Retina (tissue), 1 donor: ENCODE data around the gene FOXN3.
"Not testable (repeated sequence)": the region's sequence is repeated elsewhere in the genome, so short reads cannot be mapped to it uniquely, and the experiment has no call there.

Source experiments
- DNase-seq: peaks from one replicate; pipeline ENCODE4 v3.0.0-alpha.2; 2016

The FOXN3 gene

DNA sequence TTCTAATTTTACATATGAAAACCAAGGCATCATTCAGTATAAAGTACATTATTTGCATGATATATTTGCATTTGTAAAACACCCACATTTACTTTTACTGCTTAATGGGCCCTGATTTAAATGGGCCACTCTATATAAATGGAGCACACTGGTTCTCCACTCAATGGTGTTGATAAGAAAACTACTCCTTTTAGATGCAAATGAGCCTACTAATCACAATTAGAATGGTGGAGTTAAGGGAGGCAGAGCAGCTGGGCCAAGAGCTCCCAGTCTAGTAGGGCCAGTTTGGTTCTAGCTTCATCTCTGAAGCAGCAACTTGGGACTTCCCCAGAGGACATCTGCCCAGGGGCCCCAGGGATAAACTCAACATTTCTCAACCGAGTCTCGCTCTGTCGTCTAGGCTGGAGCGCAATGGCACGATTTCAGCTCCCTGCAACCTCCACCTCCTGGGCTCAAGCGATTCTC, 120.7 kb downstream of the FOXN3 start:
- DNase-seq, result no peak

DNA sequence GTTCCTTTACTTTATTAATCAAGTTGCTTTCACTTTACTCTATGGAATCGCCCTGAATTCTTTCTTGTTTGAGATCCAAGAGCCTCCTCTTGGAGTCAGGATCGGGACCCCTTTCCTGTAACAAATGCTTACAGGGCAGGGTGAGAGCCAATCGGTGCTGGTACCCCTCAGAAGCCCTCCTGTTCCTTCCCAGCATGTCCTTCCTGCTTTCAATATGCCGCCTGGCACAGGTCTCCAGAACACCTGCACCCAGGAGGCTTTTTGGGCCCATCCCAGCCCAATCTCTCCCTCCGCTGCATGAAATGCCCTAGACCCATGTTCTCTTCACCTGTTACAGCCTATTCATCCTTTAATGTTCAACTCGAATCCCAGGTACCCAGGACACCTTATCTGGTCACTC, 122.2 kb downstream of the FOXN3 start:
- DNase-seq, result no peak

DNA sequence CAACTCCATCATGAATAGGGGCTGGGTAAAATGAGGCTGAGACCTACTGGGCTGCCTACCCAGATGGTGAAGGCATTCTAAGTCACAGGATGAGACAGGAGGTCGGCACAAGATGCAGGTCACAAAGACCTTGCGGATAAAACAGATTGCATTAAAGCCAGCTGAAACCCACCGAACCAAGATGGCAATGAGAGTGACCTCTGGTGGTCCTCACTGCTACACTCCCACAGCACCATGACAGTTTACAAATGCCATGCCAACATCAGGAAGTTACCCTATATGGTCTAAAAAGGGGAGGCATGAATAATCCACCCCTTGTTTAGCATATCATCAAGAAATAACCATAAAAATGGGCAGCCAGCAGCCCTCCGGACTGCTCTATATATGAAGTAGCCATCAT, 122.6 kb downstream of the FOXN3 start:
- not testable (repeated sequence) for DNase-seq

DNA sequence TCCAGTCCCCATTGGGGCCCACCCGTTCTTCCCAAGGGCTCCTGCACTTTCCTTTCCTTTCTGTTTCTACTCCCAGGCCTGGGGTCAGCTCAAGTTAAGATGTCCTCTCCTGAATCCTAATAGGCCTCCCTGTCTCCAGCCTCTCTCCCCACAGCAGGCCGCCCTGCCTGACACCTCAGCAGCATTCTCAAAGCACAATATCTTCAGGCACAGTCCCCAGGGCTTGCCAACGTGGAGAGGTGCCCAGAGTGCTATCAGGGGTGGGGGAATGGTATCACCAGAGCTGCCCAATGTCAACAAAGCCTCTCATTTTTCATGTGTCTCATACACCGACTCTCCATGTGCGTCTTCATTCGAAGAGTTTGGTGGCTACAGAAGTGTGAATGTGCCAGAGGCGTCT, 123.0 kb downstream of the FOXN3 start:
- DNase-seq, result no peak

DNA sequence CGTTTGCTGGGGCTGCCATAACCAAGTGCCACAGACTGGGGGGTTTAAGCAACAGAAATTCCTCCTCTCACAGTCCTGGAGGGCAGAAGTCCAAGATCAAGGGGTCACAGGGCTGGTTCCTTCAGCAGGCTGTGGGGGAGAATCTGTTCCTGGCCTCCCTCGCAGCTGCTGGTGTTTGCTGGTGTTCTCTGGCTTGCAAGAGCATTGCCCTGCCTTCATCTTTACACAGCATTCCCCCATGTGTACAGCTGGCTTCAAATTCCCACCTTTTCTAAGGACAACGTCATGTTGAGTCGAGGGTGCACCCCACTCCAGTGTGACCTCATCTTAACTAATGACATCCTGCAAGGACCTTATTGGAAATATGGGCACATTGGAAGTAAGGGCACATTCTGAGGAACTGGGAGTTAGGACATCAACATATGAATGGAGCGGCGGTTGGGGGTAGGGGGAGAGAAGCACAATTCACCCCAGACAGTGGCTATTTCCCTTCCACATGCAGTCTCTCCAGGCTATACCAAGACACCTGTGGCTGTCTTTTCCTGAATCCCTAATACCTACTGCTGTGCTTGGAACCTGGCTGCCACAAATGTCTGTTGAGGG, 123.6 kb downstream of the FOXN3 start:
- DNase-seq, result no peak

DNA sequence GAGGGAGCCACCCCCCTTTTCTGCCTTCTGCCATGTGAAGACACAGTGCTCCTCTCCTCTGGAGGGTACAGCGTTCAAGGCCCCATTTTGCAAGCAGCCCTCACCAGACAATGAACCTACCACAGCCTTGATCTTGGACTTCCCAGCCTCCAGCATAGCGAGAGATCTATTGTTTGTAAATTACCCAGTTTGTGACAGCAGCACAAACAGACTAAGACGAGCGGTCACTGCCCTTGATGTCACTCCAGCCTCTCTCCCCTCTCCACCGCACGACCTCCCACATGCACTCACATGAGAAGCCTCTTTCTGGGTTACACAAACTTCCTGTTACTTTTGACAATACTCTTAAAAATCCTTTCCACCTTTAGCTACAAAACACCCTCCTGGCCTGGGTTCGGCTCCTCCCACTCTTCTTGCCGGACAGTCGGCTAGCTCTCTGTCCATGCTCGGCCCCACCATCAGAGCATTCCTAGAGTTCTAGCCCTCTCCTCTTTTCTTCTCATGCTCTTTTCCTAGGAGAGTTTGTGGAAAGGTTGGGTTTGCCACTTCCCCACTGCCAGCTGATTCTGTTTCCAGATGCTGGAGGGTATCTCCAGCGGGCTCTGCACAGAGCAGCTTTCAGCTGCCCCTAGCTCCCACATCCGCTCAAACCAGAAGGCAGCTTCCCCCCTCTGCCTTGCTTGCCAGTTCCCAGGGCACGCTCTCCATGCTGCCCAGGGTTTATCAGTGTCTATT, 124.3 kb downstream of the FOXN3 start:
- no peak for DNase-seq

DNA sequence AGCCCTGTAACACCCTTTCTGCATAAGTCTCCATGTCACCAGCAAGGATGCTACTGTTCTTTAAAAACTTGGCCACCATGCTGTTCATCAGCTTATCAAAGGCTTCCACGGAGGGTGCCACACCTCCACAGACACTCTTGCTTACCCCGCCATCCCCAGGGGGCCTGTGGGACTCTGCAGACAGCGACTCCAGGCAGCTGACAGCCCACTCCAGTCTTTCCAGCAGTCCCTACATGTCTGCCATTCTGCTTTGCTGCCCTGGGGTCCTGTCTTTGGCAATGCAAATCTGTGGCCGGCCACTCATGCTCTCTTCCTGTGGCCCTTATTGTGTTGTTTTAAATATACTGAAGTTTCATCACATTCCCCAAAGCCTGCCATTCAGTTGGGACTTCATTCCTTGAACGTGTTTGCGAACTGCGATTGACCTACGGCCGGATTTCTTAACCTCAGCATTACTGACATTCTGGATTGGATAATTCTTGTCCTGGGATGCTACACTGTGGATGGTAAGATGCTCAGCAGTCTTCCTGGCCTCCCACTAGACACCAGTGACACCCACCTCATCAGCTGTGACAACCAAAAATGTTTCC, 125.6 kb downstream of the FOXN3 start:
- no peak for DNase-seq

DNA sequence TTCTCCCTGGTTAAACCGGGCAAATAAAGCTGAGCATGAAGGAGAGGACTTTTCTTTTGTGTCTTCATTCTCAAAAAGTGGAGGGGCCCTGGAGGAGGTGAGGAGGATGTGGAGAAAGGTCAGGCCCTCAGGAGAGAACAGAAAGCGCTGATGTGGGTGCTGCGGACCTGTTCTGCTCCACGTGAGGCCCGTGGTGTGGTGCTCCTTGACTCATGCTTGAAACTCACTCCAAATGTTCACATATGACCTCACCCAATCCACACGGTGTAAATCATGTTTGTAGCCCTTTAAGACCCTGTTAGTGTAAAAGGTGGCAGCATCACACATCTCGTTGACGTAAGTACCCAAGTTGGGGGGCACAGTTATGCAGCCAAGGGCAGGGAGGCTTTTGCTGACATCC, 126.2 kb downstream of the FOXN3 start:
- DNase-seq, result no peak

DNA sequence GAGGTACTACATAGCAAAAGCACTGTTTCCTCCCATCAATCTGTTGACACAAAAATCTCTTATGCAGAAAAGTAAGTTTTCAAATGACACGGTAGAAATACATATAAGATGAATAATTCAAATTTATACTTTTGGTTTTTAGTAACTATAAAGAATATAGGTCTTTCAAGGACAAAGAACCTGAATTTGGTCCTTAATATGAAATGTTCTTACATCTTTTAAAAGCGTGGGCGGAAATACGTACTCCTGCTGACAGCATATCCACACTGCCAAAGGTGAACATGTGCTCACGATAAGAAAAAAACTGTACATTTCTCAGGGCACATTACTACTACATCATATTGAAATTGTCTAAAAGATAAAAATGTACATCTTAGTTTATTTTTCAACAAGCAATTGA, 127.6 kb downstream of the FOXN3 start:
- DNase-seq, result no peak

DNA sequence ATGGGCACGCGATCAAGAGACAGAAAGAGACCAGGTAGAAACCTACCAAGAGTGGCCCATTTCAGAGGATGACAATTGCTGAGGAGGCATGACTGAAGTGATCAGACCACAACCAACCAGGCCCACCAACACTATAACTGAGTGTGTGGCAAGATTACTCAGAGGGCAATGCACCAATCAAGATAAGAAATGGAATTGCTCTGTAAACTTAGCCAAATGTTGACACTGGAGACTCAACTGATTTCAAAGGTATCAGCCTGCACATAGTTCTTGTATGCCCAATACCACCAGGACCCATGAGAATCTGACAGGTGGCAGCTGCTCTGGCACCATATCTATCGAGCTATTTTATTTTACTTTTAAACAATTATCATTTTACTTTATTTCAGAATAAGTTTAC, 128.9 kb downstream of the FOXN3 start:
- no peak for DNase-seq

DNA sequence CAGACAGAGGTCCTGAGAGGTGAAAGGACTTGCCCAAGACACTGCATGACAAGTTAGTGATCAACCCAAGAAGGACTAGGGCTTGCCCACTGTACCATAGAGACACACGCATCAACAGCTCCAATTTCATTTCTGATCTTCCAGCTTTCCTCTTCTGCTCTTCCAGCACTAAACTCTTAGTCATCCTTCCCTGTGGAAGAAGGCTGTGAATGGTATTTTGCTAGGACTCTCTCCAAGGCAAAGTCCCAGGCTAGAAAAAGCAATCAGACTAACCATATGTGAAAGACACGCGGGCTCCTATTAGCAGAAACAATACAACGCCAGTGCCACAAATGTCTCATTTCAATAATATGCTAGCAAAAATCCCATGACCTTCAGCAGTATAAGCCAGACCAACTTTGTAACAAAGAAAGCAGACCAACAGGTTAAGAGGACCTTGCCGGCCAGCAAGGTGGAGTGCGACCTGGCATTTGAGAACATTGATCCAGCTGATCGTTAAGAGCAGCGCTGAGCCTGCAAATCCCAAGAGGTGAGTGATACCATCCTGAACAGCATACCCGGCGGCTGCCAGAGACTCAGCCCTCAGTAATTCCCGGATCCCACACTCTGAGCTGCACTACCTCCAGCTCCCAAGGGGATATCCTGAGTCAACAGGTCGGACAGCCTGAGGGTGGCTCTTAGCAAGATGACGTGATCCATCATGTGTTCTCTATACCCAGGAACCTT, 132.5 kb downstream of the FOXN3 start:
- no peak for DNase-seq

DNA sequence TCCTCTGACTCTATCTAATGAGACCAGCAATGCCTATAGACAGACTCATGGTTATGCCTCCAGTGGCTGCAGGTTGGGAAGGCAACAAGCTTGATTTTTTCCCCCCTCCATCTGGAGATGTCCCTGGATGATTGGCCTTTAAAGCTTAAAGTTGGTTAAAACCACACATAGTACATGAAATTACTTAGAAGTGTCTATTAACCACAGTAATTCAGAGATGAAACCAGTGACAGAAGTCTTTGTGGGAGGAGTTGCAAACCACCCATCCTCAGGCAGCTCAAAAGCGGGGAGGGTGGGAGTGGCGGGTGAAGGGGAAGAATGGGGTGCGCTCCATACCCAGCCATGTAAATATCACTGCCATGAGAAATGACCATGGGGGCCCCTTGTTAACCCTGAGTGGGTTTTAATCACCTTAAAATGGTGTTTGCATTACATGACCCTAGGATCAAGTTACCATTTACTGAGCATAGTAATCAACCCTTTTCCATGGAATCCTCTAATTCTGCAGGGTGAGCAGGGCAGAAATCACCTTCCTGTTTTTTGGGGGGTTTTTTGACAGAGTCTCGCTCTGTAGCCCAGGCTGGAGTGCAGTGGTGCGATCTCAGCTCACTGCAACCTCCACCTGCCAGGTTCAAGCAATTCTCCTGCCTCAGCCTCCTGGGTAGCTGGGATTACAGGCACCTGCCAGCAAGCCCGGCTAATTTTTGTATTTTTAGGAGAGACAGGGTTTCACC, 133.5 kb downstream of the FOXN3 start:
- no peak for DNase-seq

DNA sequence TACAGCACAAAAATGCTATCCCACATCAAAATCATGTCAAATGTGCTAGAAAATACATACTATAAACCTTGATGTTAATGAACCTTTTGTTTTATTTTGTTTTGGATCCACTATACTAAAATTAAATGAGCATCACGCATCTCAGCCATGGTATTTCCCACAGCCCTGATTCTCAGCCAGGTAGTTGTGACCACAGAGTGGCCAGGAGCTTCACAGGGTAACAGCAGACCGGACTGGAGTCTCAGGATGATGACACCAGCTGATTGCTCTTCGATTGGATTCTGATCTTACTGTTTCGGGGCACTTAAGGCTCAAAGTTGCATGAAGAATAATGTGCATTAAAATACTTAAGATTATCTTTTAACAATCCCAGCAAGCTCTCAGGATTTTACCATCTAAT, 134.8 kb downstream of the FOXN3 start:
- DNase-seq, result no peak

DNA sequence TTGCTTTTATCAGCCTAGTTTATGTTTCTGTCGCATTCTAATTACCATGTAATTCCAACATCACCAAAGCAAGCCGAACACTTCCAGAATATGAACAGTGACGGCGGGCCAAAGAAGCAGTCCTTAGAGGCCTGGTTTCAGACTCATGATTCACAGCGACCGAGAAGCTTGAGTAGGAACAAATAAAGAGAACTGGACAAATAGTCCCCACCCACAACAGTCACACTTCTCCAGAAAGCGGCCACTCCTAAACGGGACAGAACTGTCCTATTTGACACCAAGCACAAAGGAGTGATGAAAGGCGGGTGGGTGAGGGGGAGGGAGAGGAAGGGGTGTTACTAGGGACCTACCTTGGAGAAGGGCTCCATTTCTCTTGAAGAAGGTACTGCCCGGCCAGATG, 136.4 kb downstream of the FOXN3 start:
- no peak for DNase-seq

DNA sequence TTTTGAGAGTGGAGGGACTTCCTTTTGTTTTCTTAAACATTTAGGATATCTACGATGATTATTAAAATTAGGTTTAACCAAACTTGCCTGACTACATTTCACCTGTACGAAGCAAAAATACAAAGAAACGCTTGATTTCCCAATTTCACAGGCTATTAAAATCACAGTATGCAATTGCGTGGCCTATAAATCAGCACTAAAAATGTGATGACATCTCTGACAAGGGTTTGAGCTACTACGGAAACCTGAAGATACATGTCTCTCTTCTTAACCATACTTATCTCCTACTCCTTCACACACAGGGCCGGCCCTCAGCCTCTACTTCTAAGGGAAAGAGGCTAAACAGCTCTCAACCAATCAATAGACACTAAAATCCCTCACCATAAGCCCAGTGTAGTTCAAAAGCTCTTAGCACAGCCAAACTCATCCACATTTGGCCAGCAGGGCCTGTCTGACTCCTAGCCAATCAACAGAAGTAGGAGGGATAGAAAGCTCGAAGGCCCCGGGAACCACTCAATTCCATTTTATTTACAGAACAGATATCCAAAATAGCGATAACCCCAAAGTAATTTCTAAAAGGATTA, 137.3 kb downstream of the FOXN3 start:
- no peak for DNase-seq

DNA sequence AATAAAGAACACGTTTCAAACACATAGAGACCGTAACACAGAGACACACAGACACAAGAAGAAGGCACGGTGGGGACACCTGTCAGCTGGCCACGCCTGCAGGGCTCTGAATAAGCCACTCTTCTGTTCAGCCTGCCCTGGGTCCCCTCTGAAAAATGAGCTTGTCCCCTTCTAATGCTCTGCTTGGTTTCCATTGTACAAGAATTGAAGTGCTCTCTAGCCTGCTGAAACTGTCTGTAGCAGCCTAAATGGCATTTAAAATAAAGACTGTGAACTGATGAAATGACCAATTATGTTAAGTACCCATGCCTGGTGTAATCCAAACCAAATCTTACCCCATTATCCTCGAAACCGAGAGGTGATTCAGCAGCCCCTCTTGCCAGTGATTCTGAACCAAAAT, 139.8 kb downstream of the FOXN3 start:
- no peak for DNase-seq

DNA sequence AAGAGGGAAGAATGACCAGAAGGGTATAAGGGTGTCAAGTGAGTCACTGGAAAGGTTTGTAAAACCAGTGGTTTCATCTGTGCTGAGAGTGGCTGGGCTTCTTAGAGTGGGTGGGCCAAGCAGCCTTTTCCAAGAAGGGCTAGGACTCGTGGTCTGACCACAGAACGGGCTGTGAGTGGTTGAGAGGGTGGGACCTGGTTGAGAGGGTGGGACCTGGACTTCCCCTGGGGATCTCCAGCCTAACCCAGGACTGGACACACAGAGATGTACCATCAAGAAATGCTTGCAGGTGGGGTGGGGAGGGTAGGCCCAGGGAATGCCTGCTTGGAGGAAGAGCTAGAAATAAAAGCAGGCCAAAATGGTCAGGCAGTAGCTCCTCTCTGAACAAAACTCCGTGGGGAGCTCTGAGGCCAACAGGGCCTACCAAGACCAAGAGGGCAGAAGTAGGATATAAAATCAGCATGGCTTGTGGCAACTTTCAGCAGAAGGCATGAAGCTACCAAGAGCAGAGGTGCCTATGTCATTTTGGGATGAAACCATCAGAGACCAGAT, 140.5 kb downstream of the FOXN3 start:
- DNase-seq, result no peak

DNA sequence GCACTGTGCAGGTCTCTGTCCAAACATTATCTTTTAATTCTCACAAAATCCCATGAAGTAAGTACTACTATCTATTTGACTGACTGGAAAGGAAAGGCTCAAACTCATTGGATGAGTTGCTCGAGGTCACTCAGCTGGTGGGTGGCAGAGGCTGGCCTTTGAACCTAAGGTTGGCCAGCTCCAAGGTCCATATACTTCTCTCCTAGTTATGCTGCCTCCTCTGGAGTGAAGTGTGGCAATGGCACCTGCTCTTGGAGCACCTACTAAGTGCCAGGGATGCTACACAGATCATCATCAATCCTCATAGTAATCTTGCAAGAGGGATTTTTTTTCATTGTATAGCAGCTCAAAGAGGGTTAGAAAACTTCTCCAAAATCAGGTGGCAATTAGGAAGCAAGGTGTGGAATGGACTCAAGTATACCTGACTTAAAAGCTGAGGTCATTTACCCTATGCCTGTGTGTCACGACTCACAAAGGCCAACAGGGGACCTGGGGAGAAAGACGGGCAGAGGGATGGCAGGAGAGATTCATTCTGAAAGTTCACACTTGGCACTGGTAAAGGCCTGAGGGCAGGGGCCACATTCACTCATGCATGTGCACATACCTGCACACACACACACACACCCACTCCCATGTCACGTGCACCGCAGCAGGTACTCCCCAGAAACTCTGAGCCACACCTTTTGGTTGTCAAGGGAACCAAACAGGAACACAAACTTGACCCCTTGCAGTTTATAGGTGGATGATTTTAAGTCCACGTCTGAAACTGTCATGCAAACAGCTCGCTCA, 146.4 kb downstream of the FOXN3 start:
- DNase-seq, result no peak

DNA sequence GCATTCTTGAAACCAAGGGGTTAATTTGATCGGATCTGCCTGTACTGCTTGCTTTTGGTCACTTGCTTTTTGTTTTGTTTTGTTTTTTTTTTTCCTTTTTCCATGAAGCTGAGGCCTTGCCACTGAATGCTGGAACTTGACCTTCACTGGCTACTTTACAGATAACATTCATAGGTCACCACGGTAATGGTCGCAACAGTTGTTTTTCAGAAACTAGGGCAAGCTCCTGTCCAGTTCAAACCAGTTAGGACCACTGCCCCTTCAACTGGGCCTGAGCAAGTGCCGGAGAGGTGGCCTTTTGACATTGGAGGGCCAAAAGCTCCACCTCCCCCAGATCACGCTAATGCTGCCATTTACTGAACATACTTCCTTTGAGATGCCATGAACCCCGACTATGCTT, 147.6 kb downstream of the FOXN3 start:
- no peak for DNase-seq

DNA sequence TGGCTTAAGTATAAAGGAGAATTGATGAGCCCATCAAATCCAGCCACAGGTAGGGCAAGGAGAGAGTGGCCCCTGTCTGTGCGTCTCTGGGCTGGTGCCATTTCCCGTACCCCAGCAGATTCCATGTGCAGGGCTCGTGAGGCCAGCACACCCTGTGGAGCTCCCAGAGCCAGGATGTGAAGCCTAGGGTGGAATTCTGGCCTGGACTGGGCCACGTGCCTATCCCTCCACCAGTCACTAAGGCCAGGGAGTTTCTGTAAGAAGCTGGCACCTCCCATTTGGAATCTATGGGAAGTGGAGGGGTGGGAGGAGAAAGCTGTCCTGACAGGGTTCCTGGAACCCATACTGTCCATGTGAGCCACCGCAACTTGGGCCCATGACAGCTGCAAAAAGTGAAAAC, 148.5 kb downstream of the FOXN3 start:
- DNase-seq, result no peak

DNA sequence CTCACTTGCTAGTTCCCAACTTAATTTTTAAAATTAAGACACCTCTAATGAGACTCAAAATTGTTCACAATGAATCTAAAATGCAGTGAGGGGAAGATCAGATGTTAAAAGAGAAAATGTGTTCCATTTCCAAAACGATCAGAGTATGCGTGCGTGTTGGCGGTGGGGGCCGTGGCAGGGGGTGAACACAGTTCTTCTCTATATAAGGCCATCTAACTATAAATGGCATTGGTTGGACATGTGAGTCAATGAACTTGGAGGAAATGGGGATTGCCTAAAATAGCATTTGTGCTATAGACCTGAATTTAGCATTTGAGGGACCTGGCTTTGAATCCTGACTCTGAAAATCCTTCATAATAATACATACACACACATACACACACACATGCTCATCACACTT, 149.4 kb downstream of the FOXN3 start:
- DNase-seq, result no peak

DNA sequence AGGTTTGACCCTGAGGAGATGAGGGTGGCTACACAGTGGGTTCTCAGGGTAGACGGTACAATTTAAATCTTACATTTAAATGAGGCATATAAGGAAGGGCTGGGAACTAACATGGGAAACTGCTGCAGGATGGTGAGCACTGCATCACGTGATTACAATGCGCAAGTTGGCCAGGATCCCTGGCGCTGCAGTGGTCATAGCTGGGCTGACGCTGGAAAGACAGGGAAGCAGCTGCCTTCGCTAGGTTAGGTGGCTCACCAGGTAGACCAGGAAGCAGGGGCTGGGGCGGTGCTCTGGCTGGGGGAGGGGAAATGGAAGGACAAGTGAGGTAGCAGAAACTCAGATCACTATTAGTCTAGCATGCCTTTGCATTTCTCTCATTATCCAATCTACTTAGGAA, 149.9 kb downstream of the FOXN3 start:
- no peak for DNase-seq
